ENCODE results near the gene NSD2.

NSD2 gene

DNA sequence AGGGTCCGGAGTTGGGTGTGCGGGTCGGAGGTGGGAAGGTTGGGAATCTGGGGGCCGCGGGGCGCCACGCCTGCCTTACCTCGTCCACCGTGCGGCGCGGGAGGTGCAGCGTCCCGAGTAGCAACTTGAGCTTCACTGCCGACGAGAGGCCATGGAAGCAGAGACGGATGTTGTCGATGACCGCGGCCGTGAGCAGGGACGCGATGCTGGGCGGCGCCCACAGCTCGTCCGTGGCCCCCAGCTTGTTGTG is 137.4 kb downstream of the NSD2 start (continued):
- TF ChIP-seq, protein P1, sequence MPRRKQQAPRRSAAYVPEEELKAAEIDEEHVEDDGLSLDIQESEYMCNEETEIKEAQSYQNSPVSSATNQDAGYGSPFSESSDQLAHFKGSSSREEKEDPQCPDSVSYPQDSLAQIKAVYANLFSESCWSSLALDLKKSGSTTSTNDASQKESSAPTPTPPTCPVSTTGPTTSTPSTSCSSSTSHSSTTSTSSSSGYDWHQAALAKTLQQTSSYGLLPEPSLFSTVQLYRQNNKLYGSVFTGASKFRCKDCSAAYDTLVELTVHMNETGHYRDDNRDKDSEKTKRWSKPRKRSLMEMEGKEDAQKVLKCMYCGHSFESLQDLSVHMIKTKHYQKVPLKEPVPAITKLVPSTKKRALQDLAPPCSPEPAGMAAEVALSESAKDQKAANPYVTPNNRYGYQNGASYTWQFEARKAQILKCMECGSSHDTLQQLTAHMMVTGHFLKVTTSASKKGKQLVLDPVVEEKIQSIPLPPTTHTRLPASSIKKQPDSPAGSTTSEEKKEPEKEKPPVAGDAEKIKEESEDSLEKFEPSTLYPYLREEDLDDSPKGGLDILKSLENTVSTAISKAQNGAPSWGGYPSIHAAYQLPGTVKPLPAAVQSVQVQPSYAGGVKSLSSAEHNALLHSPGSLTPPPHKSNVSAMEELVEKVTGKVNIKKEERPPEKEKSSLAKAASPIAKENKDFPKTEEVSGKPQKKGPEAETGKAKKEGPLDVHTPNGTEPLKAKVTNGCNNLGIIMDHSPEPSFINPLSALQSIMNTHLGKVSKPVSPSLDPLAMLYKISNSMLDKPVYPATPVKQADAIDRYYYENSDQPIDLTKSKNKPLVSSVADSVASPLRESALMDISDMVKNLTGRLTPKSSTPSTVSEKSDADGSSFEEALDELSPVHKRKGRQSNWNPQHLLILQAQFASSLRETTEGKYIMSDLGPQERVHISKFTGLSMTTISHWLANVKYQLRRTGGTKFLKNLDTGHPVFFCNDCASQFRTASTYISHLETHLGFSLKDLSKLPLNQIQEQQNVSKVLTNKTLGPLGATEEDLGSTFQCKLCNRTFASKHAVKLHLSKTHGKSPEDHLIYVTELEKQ (tag by site-specific recombination; IDR thresholded peaks at IDR 0.05; ENCODE audit: borderline replicate concordance), result no peak
- TF ChIP-seq ZNF610 (tag by site-specific recombination; IDR thresholded peaks at IDR 0.05; ENCODE audit: borderline replicate concordance) (no peak), ZNF324 (tag by site-specific recombination; IDR thresholded peaks at IDR 0.05) (peak; percentile 78), ZFP69B (tag by site-specific recombination; IDR thresholded peaks at IDR 0.05) (no peak), ZNF2 (tag by site-specific recombination; IDR thresholded peaks at IDR 0.05) (peak; percentile 75; the same call in 1 of the 2 replicates), KLF16 (tag by site-specific recombination; IDR thresholded peaks at IDR 0.05) (peak; percentile 54; the same call in 1 of the 2 replicates), SP2 (tag by site-specific recombination; IDR thresholded peaks at IDR 0.05) (no peak), ZNF514 (tag by site-specific recombination; IDR thresholded peaks at IDR 0.05) (no peak), EGR2 (tag by site-specific recombination; IDR thresholded peaks at IDR 0.05; ENCODE audit: low read depth) (peak; percentile 40; the same call in 1 of the 2 replicates), ZNF391 (tag by site-specific recombination; IDR thresholded peaks at IDR 0.05; ENCODE audit: borderline replicate concordance, low read depth) (peak; percentile 50; the same call in 1 of the 2 replicates), ZNF335 (tag by site-specific recombination; conservative IDR thresholded peaks at IDR 0.05) (peak; percentile 97), ZSCAN30 (tag by site-specific recombination; IDR thresholded peaks at IDR 0.05) (0 out of 2 replicates have a peak, but pooled peaks have one; percentile 22), KLF10 (tag by site-specific recombination; IDR thresholded peaks at IDR 0.05) (no peak), ZNF221 (tag by site-specific recombination; IDR thresholded peaks at IDR 0.05; ENCODE audit: borderline replicate concordance) (no peak), GLIS2 (tag by site-specific recombination; IDR thresholded peaks at IDR 0.05) (peak; percentile 40)
- TF ChIP-seq, protein P2, sequence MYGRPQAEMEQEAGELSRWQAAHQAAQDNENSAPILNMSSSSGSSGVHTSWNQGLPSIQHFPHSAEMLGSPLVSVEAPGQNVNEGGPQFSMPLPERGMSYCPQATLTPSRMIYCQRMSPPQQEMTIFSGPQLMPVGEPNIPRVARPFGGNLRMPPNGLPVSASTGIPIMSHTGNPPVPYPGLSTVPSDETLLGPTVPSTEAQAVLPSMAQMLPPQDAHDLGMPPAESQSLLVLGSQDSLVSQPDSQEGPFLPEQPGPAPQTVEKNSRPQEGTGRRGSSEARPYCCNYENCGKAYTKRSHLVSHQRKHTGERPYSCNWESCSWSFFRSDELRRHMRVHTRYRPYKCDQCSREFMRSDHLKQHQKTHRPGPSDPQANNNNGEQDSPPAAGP (tag by site-specific recombination; IDR thresholded peaks at IDR 0.05), result peak; percentile 76; the same call in 1 of the 2 replicates
- TF ChIP-seq, protein P3, sequence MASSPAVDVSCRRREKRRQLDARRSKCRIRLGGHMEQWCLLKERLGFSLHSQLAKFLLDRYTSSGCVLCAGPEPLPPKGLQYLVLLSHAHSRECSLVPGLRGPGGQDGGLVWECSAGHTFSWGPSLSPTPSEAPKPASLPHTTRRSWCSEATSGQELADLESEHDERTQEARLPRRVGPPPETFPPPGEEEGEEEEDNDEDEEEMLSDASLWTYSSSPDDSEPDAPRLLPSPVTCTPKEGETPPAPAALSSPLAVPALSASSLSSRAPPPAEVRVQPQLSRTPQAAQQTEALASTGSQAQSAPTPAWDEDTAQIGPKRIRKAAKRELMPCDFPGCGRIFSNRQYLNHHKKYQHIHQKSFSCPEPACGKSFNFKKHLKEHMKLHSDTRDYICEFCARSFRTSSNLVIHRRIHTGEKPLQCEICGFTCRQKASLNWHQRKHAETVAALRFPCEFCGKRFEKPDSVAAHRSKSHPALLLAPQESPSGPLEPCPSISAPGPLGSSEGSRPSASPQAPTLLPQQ (tag by site-specific recombination; IDR thresholded peaks at IDR 0.05), result peak; percentile 45
- TF ChIP-seq, protein P4, sequence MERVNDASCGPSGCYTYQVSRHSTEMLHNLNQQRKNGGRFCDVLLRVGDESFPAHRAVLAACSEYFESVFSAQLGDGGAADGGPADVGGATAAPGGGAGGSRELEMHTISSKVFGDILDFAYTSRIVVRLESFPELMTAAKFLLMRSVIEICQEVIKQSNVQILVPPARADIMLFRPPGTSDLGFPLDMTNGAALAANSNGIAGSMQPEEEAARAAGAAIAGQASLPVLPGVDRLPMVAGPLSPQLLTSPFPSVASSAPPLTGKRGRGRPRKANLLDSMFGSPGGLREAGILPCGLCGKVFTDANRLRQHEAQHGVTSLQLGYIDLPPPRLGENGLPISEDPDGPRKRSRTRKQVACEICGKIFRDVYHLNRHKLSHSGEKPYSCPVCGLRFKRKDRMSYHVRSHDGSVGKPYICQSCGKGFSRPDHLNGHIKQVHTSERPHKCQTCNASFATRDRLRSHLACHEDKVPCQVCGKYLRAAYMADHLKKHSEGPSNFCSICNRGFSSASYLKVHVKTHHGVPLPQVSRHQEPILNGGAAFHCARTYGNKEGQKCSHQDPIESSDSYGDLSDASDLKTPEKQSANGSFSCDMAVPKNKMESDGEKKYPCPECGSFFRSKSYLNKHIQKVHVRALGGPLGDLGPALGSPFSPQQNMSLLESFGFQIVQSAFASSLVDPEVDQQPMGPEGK (tag by site-specific recombination; IDR thresholded peaks at IDR 0.05), result peak; percentile 90
- TF ChIP-seq, protein P5, sequence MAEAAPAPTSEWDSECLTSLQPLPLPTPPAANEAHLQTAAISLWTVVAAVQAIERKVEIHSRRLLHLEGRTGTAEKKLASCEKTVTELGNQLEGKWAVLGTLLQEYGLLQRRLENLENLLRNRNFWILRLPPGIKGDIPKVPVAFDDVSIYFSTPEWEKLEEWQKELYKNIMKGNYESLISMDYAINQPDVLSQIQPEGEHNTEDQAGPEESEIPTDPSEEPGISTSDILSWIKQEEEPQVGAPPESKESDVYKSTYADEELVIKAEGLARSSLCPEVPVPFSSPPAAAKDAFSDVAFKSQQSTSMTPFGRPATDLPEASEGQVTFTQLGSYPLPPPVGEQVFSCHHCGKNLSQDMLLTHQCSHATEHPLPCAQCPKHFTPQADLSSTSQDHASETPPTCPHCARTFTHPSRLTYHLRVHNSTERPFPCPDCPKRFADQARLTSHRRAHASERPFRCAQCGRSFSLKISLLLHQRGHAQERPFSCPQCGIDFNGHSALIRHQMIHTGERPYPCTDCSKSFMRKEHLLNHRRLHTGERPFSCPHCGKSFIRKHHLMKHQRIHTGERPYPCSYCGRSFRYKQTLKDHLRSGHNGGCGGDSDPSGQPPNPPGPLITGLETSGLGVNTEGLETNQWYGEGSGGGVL (tag by site-specific recombination; IDR thresholded peaks at IDR 0.05), result peak; percentile 76
- TF ChIP-seq, protein P6, sequence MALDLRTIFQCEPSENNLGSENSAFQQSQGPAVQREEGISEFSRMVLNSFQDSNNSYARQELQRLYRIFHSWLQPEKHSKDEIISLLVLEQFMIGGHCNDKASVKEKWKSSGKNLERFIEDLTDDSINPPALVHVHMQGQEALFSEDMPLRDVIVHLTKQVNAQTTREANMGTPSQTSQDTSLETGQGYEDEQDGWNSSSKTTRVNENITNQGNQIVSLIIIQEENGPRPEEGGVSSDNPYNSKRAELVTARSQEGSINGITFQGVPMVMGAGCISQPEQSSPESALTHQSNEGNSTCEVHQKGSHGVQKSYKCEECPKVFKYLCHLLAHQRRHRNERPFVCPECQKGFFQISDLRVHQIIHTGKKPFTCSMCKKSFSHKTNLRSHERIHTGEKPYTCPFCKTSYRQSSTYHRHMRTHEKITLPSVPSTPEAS (tag by site-specific recombination; IDR thresholded peaks at IDR 0.05), result 0 out of 2 replicates have a peak, but pooled peaks have one; percentile 14
- TF ChIP-seq, protein P7, sequence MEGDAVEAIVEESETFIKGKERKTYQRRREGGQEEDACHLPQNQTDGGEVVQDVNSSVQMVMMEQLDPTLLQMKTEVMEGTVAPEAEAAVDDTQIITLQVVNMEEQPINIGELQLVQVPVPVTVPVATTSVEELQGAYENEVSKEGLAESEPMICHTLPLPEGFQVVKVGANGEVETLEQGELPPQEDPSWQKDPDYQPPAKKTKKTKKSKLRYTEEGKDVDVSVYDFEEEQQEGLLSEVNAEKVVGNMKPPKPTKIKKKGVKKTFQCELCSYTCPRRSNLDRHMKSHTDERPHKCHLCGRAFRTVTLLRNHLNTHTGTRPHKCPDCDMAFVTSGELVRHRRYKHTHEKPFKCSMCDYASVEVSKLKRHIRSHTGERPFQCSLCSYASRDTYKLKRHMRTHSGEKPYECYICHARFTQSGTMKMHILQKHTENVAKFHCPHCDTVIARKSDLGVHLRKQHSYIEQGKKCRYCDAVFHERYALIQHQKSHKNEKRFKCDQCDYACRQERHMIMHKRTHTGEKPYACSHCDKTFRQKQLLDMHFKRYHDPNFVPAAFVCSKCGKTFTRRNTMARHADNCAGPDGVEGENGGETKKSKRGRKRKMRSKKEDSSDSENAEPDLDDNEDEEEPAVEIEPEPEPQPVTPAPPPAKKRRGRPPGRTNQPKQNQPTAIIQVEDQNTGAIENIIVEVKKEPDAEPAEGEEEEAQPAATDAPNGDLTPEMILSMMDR (tag by site-specific recombination; IDR thresholded peaks at IDR 0.05), result peak; percentile 74
- TF ChIP-seq, protein P8, sequence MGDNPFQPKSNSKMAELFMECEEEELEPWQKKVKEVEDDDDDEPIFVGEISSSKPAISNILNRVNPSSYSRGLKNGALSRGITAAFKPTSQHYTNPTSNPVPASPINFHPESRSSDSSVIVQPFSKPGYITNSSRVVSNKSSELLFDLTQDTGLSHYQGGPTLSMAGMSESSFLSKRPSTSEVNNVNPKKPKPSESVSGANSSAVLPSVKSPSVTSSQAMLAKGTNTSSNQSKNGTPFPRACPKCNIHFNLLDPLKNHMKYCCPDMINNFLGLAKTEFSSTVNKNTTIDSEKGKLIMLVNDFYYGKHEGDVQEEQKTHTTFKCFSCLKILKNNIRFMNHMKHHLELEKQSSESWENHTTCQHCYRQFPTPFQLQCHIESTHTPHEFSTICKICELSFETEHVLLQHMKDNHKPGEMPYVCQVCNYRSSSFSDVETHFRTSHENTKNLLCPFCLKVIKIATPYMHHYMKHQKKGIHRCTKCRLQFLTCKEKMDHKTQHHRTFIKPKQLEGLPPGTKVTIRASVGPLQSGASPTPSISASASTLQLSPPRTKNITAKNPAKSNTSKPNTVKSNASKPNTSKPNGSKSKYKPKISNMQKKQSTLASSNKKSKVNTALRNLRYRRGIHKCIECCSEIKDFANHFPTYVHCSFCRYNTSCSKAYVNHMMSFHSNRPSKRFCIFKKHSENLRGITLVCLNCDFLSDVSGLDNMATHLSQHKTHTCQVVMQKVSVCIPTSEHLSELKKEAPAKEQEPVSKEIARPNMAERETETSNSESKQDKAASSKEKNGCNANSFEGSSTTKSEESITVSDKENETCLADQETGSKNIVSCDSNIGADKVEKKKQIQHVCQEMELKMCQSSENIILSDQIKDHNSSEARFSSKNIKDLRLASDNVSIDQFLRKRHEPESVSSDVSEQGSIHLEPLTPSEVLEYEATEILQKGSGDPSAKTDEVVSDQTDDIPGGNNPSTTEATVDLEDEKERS (tag by site-specific recombination; IDR thresholded peaks at IDR 0.05), result peak; percentile 89
